ENCODE measurements around the gene NME3.

NME3 gene

GRCh38 chr16:1779741-1780676 is 8.7 kb upstream of the NME3 start:
- no peak for TF ChIP-seq CTCF (conservative IDR thresholded peaks at IDR 0.05; ENCODE audit: low read length)
- DNase-seq (ENCODE audit: low read depth) = no peak
- no peak overlapping the region for H3K4me3 ChIP-seq (ENCODE audit: low read length)

GRCh38 chr16:1779234-1779701 is 7.9 kb upstream of the NME3 start:
- no peak for DNase-seq (ENCODE audit: low read depth)
- TF ChIP-seq CTCF (conservative IDR thresholded peaks at IDR 0.05; ENCODE audit: low read length) = no peak

GRCh38 chr16:1778200-1779179 is 7.1 kb upstream of the NME3 start:
- TF ChIP-seq CTCF (conservative IDR thresholded peaks at IDR 0.05; ENCODE audit: low read length) = no peak
- DNase-seq (ENCODE audit: low read depth) = no peak
- H3K4me3 ChIP-seq (ENCODE audit: low read length) = no peak overlapping the region

More at GRCh38 chr16:1779234-1779701, 7.9 kb upstream of the NME3 start:
- no peak overlapping the region for H3K4me3 ChIP-seq (ENCODE audit: low read length)

- TF ChIP-seq CTCF (conservative IDR thresholded peaks at IDR 0.05; ENCODE audit: low read length) = no peak
- no peak for DNase-seq (ENCODE audit: low read depth)
- no peak overlapping the region for H3K4me3 ChIP-seq (ENCODE audit: low read length)
Observed at GRCh38 chr16:1777375-1778199, 6.2 kb upstream of the NME3 start.

GRCh38 chr16:1776991-1777374 is 5.6 kb upstream of the NME3 start:
- no peak for DNase-seq (ENCODE audit: low read depth)
- H3K4me3 ChIP-seq (ENCODE audit: low read length) = no peak overlapping the region
- no peak for TF ChIP-seq CTCF (conservative IDR thresholded peaks at IDR 0.05; ENCODE audit: low read length)

GRCh38 chr16:1776672-1776955 is 5.3 kb upstream of the NME3 start:
- no peak for TF ChIP-seq CTCF (conservative IDR thresholded peaks at IDR 0.05; ENCODE audit: low read length)
- DNase-seq (ENCODE audit: low read depth) = no peak
- no peak overlapping the region for H3K4me3 ChIP-seq (ENCODE audit: low read length)
